Measurements from ENCODE around the gene KRABD2.
"Not testable (repeated sequence)": the region's sequence is repeated elsewhere in the genome, so short reads cannot be mapped to it uniquely, and the experiment has no call there.

The KRABD2 gene

GRCh38 chr17:8392274-8392673 lies 15.8 kb upstream of the KRABD2 start:
- DNase-seq, result no peak

DNA sequence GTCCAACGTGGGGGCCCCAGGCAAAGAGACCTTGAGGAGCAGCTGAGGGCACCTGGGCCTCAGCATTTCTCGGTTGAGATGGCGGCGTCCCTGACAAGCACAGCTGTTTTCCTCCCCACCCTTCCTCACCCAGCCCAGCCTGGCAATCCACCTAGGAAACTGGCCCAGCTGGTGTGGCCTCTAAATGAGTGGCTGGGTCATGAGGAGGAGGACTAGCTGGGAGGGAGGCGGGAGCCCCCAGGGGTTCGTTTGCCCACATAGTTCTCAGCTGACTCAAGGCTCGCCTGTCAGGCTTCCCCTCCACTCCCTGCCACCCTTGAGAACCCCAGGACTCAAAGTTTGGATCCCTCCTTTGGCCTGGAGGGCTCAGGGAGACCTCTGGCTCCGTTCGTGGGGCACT lies 15.2 kb upstream of the KRABD2 start:
- no peak for DNase-seq

- DNase-seq, result peak; percentile 55
These were observed 11.6 kb upstream of the KRABD2 start for GRCh38 chr17:8387914-8388651.

DNA sequence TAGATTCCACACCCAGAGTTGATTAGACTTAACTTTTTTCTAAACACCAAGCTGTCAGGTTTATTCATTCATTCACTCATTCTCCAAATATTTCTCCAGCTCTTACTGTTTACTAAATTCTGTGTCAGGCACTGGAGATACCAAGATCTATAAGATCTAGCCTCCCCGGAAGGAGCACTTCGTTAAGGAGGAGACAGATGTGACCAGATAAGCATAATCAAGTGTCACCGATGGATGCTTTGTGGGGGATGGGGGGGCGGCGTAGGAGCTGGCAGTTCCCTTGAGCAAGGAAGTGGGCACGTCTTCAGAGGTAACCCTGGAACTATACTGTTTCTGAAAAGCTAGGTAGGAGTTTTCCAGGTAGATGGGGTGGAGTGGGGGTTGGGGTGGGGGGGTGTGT lies 10.3 kb upstream of the KRABD2 start:
- no peak for DNase-seq

- no peak for DNase-seq
These were observed 8.4 kb upstream of the KRABD2 start for GRCh38 chr17:8384801-8385378.

GRCh38 chr17:8383143-8383822 lies 6.8 kb upstream of the KRABD2 start, which contains the start of gene RPL26:
TSS of gene RPL26 (minus strand) at chr17:8383193. CDS start at chr17:8382310, 883 bp downstream.
- peak; percentile 97 for DNase-seq

DNA sequence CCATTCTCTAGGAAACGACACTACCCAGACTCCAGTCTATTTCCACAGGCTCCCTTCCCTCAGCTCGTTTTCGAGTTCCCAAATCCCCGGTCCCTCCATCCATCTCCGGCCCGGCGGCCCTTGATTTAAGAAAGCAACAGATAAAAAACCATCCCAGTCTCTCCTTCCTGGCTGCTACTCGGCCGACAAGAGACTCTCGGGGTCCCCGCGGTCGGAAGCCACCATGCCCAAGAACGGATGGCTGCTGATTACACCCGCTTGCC lies 6.3 kb upstream of the KRABD2 start:
- DNase-seq, result no peak

- DNase-seq, result no peak
These were observed 5.8 kb upstream of the KRABD2 start for GRCh38 chr17:8382052-8382879.

- no peak for DNase-seq
These were observed 3.5 kb upstream of the KRABD2 start for GRCh38 chr17:8380049-8380448.

DNA sequence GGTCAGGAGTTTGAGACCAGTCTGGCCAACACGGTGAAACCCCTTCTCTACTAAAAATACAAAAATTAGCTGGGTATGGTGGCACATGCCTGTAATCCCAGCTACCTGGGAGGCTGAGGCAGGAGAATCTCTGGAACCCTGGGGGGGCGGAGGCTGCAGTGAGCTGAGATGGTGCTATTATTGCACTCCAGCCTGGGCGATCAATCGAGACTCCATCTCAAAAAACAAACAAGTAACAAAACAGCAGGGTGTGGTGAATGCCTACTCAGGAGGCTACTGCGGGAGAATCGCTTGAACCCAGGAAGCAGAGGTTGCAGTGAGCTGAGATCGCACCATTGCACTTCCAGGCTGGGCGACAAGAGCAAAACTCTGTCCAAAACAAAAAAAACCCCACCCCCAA lies 1.6 kb upstream of the KRABD2 start:
- not testable (repeated sequence) for DNase-seq

DNA sequence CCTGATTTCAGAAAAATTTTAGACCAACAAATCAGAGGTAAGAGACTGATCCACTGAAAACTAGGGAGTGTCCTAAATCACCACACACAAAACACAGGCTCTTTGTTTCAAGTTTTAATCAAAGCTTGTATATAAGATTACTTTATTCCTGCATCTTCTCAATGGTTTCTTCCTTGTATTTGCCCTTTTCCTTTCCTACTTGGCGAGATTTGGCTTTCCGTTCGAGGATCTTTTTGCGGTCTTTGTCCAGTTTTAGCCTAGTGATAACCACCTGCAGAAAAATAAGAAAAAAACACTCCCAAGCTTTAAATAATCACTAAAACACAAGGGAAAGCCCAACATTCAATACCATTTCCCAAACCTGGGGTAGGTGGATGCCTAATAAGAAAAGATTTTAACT lies 918 bp upstream of the KRABD2 start:
- DNase-seq, result no peak

DNA sequence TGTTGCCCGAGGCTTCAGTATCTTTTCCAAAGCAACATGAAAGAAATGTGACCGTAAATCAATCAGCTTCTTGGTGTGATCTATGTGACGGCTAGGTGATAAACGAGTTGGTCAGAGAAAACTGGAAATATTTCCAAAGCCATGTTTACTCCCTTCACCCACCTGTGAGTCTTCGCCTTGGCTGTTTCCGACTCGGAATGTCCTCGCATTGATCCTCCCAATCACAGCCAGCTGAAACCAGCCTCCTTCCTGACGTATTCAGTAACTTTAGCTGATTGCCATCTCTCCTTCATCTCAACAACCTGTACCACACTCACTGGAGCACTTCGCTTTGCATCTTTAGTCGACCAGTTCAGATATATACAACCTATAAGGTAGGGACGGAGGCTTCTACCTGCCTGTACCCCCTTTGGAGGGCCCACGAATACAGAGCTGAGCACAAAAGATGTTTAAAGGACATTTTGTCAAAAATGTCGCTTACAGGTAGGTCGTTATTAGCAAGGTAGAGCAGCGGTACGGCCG lies 705 bp downstream of the KRABD2 start:
- no peak for DNase-seq

GRCh38 chr17:8373856-8374255 lies 2.6 kb downstream of the KRABD2 start:
- not testable (repeated sequence) for DNase-seq

GRCh38 chr17:8372422-8372821 lies 4.1 kb downstream of the KRABD2 start:
- DNase-seq, result no peak

DNA sequence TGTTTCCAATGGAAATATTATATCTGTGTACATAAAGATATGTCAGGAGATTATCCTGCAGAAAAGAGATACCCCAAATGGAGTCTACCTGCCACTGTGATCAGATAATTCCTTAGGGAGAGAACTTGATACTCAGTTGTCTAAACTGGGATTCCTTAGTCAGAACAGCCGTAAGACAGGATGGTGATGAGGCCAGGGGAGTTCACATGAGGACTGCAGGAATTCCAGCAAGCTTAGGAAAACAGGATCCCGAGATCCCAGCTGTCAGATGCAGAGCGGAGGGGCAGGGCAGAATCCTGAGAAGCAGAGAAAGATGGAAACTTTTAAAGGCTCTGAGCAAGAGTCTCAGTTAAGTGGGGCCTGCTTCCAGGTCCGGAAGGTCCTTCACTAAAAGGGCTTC lies 4.7 kb downstream of the KRABD2 start:
- no peak for DNase-seq

- DNase-seq, result no peak
These were observed 6.6 kb downstream of the KRABD2 start for GRCh38 chr17:8369944-8370343.

DNA sequence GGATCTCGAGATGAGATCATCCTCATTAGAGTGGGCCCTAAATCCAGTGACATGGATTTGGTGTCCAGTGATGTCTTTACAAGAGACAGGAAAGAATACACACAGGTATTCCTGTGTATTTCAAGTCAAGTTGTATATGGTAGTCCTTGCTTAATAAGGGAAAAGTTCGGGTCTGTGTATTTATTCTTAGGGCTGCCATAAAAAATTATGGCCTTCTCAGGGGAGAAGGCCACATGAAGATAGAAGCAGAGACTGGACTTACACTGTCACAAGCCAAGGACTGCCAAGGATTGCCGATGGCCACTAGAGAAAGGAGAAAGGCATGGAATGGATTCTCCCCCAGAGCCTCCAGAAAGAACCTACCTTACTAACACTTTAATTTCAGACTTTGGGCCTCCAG lies 8.3 kb downstream of the KRABD2 start:
- DNase-seq, result no peak

GRCh38 chr17:8366231-8366630 lies 10.3 kb downstream of the KRABD2 start:
- DNase-seq, result no peak

DNA sequence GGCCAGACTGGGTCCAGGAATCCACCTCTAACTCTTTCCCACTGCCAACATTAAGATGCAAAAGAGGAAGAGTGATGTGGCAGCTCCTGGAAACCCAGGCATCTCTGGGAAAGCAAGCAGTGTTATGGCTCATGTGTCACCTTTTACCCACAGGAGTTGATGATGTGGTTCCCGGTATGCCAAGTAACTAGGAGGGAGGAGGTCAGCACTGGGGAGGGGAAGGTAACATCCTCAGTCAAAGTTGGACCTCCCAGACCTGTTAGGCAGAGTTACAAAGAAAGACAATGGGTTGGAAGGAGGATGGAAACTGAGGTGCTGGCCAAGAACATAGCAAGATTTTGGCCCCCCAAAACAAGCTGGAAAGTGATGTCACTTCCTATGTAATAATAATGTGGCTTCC lies 11.4 kb downstream of the KRABD2 start:
- DNase-seq, result no peak

- no peak for DNase-seq
These were observed 13.7 kb downstream of the KRABD2 start for GRCh38 chr17:8362651-8363332.

DNA sequence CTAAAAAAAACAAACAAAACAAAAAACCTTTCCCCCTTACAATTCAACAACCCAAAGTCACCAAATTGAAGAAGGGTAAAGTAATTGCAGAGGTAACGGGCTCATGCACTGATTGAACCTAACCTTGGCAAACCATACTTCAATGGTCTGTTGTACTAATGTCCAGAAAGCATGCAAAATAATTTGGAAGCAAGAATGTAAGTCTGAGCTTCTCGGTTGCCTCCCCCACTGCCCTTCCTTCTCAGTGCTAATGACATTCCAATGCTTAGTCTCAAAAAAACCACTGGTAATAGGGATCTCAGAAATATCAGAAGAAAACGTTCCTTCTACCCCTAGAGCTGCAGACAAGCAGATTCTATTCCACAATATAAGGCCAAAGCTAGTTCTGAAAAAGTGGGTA lies 15.8 kb downstream of the KRABD2 start:
- DNase-seq, result no peak

- DNase-seq, result no peak
These were observed 16.2 kb downstream of the KRABD2 start for GRCh38 chr17:8360260-8360659.

- no peak for DNase-seq
These were observed 16.7 kb downstream of the KRABD2 start for GRCh38 chr17:8359769-8360168.
